ENCODE results near the gene FAM174B.

- no peak for TF ChIP-seq REST (IDR thresholded peaks at IDR 0.05; ENCODE audit: borderline replicate concordance)
- TF ChIP-seq EZH2 (IDR thresholded peaks at IDR 0.05; ENCODE audit: borderline replicate concordance, insufficient read depth, low read length, poor library complexity, severe bottlenecking) = no peak
- TF ChIP-seq CTCF (IDR thresholded peaks at IDR 0.05; ENCODE audit: poor library complexity, severe bottlenecking) = no peak
- TF ChIP-seq RAD21 (conservative IDR thresholded peaks at IDR 0.05) = no peak
- no peak for TF ChIP-seq TAF1 (IDR thresholded peaks at IDR 0.05; ENCODE audit: low read depth)
- TF ChIP-seq POLR2AphosphoS5 (IDR thresholded peaks at IDR 0.05) = no peak
- no peak for TF ChIP-seq EP300 (conservative IDR thresholded peaks at IDR 0.05; ENCODE audit: poor library complexity, severe bottlenecking)
- no peak for TF ChIP-seq MXI1 (conservative IDR thresholded peaks at IDR 0.05; ENCODE audit: poor library complexity, severe bottlenecking)
- no peak for TF ChIP-seq SMC3 (conservative IDR thresholded peaks at IDR 0.05; ENCODE audit: poor library complexity)
Measured at GRCh38 chr15:92676561-92676960, 21.0 kb upstream of the FAM174B start.
